ENCODE measurements around the gene TIMM50. TPM values are rescaled to one million over a fixed set of nuclear protein-coding genes. Genes with fewer than 3 reads are reported as not detected.

TIMM50 gene
- total RNA-seq, 1 donor from 2014 or later, result 98.1 TPM

DNA sequence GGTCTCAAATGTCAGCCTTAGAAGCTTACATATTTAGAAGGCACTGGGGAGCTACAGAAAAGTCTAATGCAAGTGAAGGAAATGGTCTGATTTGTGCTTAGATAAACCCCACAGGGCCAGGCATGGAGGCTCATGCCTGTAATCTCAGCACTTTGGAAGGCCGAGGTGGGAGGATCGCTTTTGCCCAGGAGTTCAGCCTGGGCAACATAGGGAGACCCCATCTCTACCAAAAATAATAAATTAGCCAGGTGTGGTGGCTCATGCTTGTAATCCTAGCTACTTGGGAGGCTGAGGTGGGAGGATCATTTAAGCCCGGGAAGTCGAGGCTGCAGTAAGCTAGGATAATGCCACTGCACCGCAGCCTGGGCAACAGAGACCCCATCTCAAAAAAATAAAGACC is 15.4 kb downstream of the TIMM50 start:
- TF ChIP-seq CTCF (conservative IDR thresholded peaks at IDR 0.05; ENCODE audit: low read depth, low read length), result no peak
- DNase-seq (ENCODE audit: low read depth), result no peak
- no peak overlapping the region for H3K4me3 ChIP-seq (ENCODE audit: low read depth, low read length)

GRCh38 chr19:39497701-39497995 is 17.0 kb downstream of the TIMM50 start:
- no peak overlapping the region for H3K4me3 ChIP-seq (ENCODE audit: low read depth, low read length)
- DNase-seq (ENCODE audit: low read depth), result no peak
- TF ChIP-seq CTCF (conservative IDR thresholded peaks at IDR 0.05; ENCODE audit: low read depth, low read length), result no peak

- TF ChIP-seq CTCF (conservative IDR thresholded peaks at IDR 0.05; ENCODE audit: low read depth, low read length), result peak; percentile 23
- no peak for DNase-seq (ENCODE audit: low read depth)
- H3K4me3 ChIP-seq (ENCODE audit: low read depth, low read length), result peak overlapping the region; percentile 12
These were observed 17.6 kb downstream of the TIMM50 start for GRCh38 chr19:39497996-39498797.

DNA sequence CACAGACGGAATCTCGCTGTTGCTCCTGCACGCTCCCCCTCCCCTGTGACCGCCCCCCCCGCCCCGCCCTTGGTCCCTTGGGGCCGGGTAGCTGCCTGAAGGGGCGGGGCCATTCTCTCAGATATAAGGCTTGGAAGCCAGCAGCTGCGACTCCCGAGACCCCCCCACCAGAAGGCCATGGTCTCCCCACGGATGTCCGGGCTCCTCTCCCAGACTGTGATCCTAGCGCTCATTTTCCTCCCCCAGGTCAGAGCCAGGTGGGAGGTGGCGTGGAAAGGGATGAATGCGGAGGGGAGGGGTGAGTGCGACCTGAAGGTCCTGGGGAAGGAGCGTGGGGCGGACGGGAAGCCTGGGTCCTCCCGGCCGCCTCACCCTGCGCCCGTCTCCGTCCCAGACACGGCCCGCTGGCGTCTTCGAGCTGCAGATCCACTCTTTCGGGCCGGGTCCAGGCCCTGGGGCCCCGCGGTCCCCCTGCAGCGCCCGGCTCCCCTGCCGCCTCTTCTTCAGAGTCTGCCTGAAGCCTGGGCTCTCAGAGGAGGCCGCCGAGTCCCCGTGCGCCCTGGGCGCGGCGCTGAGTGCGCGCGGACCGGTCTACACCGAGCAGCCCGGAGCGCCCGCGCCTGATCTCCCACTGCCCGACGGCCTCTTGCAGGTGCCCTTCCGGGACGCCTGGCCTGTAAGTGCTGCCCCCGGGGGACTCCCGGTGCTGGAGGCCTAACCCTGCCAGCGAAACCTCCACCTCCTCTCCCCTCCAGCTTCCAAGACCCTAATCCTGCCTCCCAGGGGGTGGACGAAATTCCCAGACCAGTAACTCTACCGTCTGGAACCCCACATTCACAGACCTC is 18.4 kb downstream of the TIMM50 start, which contains the start of gene DLL3:
Gene DLL3, plus strand, starts transcription at position 150 of the 845 bp plus-strand sequence. Its CDS starts 28 bp downstream, at position 178.
- H3K4me3 ChIP-seq (ENCODE audit: low read depth, low read length), result peak within 1 kb of the TSS; percentile 12
- no peak for TF ChIP-seq CTCF (conservative IDR thresholded peaks at IDR 0.05; ENCODE audit: low read depth, low read length)
- no peak for DNase-seq (ENCODE audit: low read depth)

DNA sequence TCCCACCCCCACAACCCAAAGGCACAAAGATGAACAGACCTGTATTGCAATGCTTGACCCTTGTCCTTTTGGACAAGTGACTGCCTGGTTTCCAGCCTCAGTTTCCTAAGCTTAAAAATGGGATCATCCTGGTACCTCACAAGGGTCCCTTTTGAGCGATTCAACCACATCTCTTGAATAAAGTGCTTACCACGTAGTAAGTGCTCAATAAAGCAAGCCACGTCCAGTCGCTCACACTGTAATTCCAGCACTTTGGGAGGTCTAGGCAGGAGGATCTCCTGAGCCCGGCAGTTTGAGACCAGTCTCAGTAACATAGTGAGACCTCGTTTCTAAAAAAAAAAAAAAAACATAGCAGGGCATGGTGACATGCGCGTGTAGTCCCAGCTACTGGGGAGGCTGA is 19.3 kb downstream of the TIMM50 start:
- no peak for DNase-seq (ENCODE audit: low read depth)
- no peak for TF ChIP-seq CTCF (conservative IDR thresholded peaks at IDR 0.05; ENCODE audit: low read depth, low read length)
- no peak overlapping the region for H3K4me3 ChIP-seq (ENCODE audit: low read depth, low read length)

GRCh38 chr19:39500543-39500942 is 19.9 kb downstream of the TIMM50 start:
- no peak for DNase-seq (ENCODE audit: low read depth)
- H3K4me3 ChIP-seq (ENCODE audit: low read depth, low read length), result no peak overlapping the region
- TF ChIP-seq CTCF (conservative IDR thresholded peaks at IDR 0.05; ENCODE audit: low read depth, low read length), result no peak
